A549 treated with DMSO at 1 μM for 4 hours (cell line): ENCODE data around the gene EXOG. TPM values are rescaled to one million over a fixed set of nuclear protein-coding genes. Genes with fewer than 3 reads are reported as not detected.

Experiments used
- total RNA-seq: library from RNA; stranded (reverse); fragments of 200-300 nt; extraction: Qiagen RNA extraction; gene quantifications from 5 replicates; pipeline ENCODE4 v1.2.3, GENCODE V29; 2022; ENCODE audit warnings: low read depth

Gene EXOG, protein sequence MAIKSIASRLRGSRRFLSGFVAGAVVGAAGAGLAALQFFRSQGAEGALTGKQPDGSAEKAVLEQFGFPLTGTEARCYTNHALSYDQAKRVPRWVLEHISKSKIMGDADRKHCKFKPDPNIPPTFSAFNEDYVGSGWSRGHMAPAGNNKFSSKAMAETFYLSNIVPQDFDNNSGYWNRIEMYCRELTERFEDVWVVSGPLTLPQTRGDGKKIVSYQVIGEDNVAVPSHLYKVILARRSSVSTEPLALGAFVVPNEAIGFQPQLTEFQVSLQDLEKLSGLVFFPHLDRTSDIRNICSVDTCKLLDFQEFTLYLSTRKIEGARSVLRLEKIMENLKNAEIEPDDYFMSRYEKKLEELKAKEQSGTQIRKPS
- 10.6 to 14.8 TPM (median 11.2 TPM) in 5 replicates for total RNA-seq

DNA sequence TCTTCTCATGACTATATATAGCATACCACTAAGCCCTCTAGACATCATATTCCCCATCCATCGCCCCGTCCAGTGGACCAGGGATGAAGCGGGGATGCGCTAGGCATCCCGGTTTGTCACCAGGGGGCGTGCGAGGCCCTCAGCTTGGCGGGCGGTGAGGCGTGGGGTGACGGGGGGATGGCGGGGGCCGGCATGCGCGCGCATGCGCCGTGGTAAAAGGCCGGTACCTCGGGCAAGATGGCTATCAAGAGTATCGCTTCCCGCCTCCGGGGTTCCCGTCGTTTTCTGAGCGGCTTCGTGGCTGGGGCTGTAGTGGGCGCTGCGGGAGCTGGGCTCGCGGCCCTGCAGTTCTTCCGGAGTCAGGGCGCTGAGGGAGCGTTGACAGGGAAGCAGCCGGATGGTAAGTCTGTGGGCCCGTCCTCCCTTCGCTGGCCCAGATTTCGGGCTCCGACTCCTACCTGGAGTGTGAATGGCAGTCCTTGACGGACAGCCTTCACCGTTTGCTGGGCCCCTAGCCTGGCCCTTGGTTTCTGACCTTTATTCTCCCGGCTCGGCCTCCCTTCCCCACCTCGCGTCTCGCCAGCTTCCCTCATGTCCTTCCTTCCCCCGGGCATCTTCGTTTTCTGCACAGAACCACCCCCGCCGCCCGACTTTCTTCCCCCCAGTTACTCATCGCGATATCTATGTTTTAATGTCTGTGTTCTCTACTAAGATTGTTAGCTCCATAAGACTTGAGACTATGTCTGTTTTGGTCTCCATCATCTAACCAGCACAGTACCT, at the start of gene EXOG:
Gene EXOG, plus strand, starts transcription at position 210 of the 780 bp plus-strand sequence. Its CDS starts 28 bp downstream, at position 238.

DNA sequence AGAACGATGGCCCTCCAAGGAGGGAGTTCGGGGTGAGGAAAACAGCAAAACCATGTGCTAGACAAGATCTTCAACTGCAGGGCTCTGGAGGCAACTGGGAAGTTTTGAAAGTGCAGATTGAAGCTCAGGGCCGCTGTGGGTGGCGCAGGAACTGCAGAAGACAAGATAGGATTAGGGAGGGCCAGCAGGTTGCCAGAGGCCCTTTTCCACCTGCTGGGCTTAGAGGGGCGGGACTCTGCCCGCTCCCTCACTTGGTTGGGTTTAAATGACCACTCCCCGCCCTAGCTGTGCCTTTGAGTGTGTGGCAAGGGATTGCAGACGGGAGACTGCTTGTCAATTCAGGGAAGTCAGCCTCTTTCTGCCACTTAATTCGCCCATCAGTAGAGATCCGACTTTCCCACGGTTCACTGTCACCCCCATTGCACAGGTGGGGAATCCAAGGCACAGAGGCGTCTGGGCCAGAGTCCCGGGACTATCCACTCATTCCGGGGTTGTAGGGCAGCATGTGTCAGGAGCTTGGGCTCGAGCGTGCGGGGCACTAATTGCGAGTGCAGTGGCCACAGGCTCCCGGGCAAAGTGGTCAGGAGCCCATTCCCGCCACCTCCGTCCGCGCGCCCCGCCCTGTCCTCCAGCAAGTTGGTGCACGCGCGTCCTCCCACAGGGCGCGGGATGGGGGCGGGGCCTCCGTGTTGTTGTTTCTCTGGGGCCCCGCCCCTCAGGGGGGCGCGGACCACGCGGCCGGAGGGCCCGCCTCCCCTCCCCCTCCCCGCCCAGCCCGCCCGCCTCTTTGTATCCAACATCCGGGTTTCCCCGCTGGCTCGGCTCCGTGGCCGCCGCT, 42.8 kb upstream of the EXOG start, which contains the start of gene ACVR2B:
Gene ACVR2B, plus strand, starts transcription at position 816 of the 838 bp plus-strand sequence. CDS start 433 bp downstream, outside the sequence.

Other genes with a start within 250 kb of the EXOG start
- gene SLC22A13, start 230.5 kb upstream of the EXOG start, total RNA-seq: 0.05 to 0.09 TPM in 2 of 5 replicates, not detected in the others
- 0.07 to 0.19 TPM (median 0.08 TPM) in 3 of 5 replicates, not detected in the others for gene SLC22A14, start 214.0 kb upstream of the EXOG start, total RNA-seq
- gene XYLB, start 149.6 kb upstream of the EXOG start, total RNA-seq: 3.0 to 5.7 TPM (median 4.9 TPM) in 5 replicates
- gene ACVR2B, start 42.5 kb upstream of the EXOG start, total RNA-seq: 2.1 to 3.4 TPM (median 2.6 TPM) in 5 replicates
- 0.57 to 1.3 TPM (median 0.92 TPM) in 5 replicates for gene SCN5A, start 153.3 kb downstream of the EXOG start, total RNA-seq